ENCODE data around the gene OSBPL6.
A peak's percentile ranks its signal among the peaks of the same experiment; 100 is the strongest.

Gene OSBPL6

GRCh38 chr2:178295115-178295514 is 100.8 kb downstream of the OSBPL6 start:
- H3K4me3 ChIP-seq (ENCODE audit: low read depth, low read length) = no peak overlapping the region
- in situ Hi-C loops (cut with HindIII; ENCODE audit: low sequenced_read_pairs) = no loop called here
- TF ChIP-seq, protein P1, sequence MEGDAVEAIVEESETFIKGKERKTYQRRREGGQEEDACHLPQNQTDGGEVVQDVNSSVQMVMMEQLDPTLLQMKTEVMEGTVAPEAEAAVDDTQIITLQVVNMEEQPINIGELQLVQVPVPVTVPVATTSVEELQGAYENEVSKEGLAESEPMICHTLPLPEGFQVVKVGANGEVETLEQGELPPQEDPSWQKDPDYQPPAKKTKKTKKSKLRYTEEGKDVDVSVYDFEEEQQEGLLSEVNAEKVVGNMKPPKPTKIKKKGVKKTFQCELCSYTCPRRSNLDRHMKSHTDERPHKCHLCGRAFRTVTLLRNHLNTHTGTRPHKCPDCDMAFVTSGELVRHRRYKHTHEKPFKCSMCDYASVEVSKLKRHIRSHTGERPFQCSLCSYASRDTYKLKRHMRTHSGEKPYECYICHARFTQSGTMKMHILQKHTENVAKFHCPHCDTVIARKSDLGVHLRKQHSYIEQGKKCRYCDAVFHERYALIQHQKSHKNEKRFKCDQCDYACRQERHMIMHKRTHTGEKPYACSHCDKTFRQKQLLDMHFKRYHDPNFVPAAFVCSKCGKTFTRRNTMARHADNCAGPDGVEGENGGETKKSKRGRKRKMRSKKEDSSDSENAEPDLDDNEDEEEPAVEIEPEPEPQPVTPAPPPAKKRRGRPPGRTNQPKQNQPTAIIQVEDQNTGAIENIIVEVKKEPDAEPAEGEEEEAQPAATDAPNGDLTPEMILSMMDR (IDR thresholded peaks at IDR 0.05; ENCODE audit: low read depth, low read length) = no peak
- DNase-seq (ENCODE audit: low read depth, low spot score) = no peak

DNA sequence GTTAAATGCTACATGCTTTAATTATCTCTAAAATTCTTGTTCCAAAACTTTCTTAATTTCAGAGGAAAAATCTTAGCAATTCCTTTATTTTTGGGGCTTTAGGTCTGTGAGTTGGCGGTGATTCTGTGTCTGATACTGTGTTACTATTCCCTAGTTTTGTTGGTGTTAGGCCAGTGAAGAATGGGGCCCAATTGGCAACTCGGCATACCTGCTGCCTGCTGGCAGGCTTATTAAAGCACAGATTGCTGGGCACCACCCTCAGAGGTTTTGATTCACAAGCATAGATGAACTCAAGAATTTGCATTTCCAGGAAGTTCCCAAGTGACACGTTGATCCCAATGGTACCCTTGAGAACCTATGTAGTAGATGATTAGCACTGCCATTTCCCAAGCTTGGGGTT is 101.6 kb downstream of the OSBPL6 start:
- in situ Hi-C loops (cut with HindIII; ENCODE audit: low sequenced_read_pairs) = no loop called here
- DNase-seq (ENCODE audit: low read depth, low spot score) = no peak
- TF ChIP-seq, protein P1 (IDR thresholded peaks at IDR 0.05; ENCODE audit: low read depth, low read length) = no peak
- H3K4me3 ChIP-seq (ENCODE audit: low read depth, low read length) = no peak overlapping the region

GRCh38 chr2:178296394-178297090 is 102.2 kb downstream of the OSBPL6 start:
- no peak overlapping the region for H3K4me3 ChIP-seq (ENCODE audit: low read depth, low read length)
- TF ChIP-seq, protein P1 (IDR thresholded peaks at IDR 0.05; ENCODE audit: low read depth, low read length) = no peak
- in situ Hi-C loops (cut with HindIII; ENCODE audit: low sequenced_read_pairs) = no loop called here
- DNase-seq (ENCODE audit: low read depth, low spot score) = no peak

- in situ Hi-C loops (cut with HindIII; ENCODE audit: low sequenced_read_pairs) = no loop called here
Observed at GRCh38 chr2:178297091-178297411, 102.7 kb downstream of the OSBPL6 start.

GRCh38 chr2:178298785-178299212 is 104.5 kb downstream of the OSBPL6 start:
- DNase-seq (ENCODE audit: low read depth, low spot score) = peak; percentile 43
- TF ChIP-seq, protein P1 (IDR thresholded peaks at IDR 0.05; ENCODE audit: low read depth, low read length) = no peak

More at GRCh38 chr2:178297091-178297411, 102.7 kb downstream of the OSBPL6 start:
- no peak overlapping the region for H3K4me3 ChIP-seq (ENCODE audit: low read depth, low read length)
- DNase-seq (ENCODE audit: low read depth, low spot score) = no peak
- TF ChIP-seq, protein P1 (IDR thresholded peaks at IDR 0.05; ENCODE audit: low read depth, low read length) = no peak

GRCh38 chr2:178301649-178302238 is 107.4 kb downstream of the OSBPL6 start:
- TF ChIP-seq, protein P1 (IDR thresholded peaks at IDR 0.05; ENCODE audit: low read depth, low read length) = no peak
- no peak overlapping the region for H3K4me3 ChIP-seq (ENCODE audit: low read depth, low read length)
- no peak for DNase-seq (ENCODE audit: low read depth, low spot score)
- in situ Hi-C loops (cut with HindIII; ENCODE audit: low sequenced_read_pairs) = no loop called here

More at GRCh38 chr2:178298785-178299212, 104.5 kb downstream of the OSBPL6 start:
- in situ Hi-C loops (cut with HindIII; ENCODE audit: low sequenced_read_pairs) = no loop called here
- no peak overlapping the region for H3K4me3 ChIP-seq (ENCODE audit: low read depth, low read length)
